Prostate gland (tissue), 2 donors: ENCODE data around the gene TET2. TPM values are rescaled to one million over a fixed set of nuclear protein-coding genes. Genes with fewer than 3 reads are reported as not detected.

Experiments used
- DNase-seq: peaks from one replicate; pipeline ENCODE4 v3.0.0-alpha.2; 2019; ENCODE audit warnings: low spot score
- H3K27ac ChIP-seq, 2 donors: fragments of 200-600 bp; sonication (generic); 2 replicates each; pipeline ENCODE4 v1.5.1; 2017 to 2019
- H3K27me3 ChIP-seq: fragments of 200-600 bp; sonication (generic); replicated peaks from 2 replicates; pipeline ENCODE4 v1.5.1; 2019; ENCODE audit not compliant: insufficient read depth
- H3K36me3 ChIP-seq, 2 donors: fragments of 200-600 bp; sonication (generic); 1 replicate in 1 of 2; 2 replicates in 1 of 2; pipeline versions ENCODE4 v1.5.1 to v1.8.1; 2017 to 2019
- H3K4me1 ChIP-seq: fragments of 200-600 bp; sonication (generic); replicated peaks from 2 replicates; pipeline ENCODE4 v1.5.1; 2019
- H3K4me3 ChIP-seq, 2 donors: fragments of 200-600 bp; sonication (generic); 2 replicates each; pipeline ENCODE4 v1.5.1; 2017 to 2019
- H3K9me3 ChIP-seq: fragments of 200-600 bp; sonication (generic); 2 replicates; pipeline ENCODE4 v1.5.1; 2017
- CTCF ChIP-seq, 4 experiments: fragments of 200-600 bp in 2 of 4; fragments of 450-650 bp in 2 of 4; sonication (generic) in 2 of 4; IDR thresholded peaks; 1 replicate in 3 of 4; 2 replicates in 1 of 4; pipeline ENCODE4 v1.5.1; 2016 to 2019; ENCODE audit warnings: antibody characterized with exemption in 4 of 4, mild to moderate bottlenecking in 2 of 4, moderate library complexity in 2 of 4
- POLR2A ChIP-seq: fragments of 450-650 bp; IDR thresholded peaks from one replicate; pipeline ENCODE4 v1.6.1; 2016; ENCODE audit warnings: antibody characterized with exemption, mild to moderate bottlenecking
- POLR2AphosphoS5 ChIP-seq: sonication (generic); formaldehyde crosslinking; IDR thresholded peaks from one replicate; pipeline ENCODE4 v1.6.1; 2017; ENCODE audit warnings: antibody characterized with exemption
- WGBS: methylation state at CpG from one replicate; pipeline ENCODE4 v1.1.5; 2018; 5-methylcytosine and 5-hydroxymethylcytosine counted together
- intact Hi-C: fragments of 100-400 bp; cut with DNase I; formaldehyde crosslinking; loops from one replicate; pipeline ENCODE4 v1.14.2; 2022
- total RNA-seq, 2 donors: library from RNA; depleted of rRNA; stranded (reverse); fragments of >200 nt; gene quantifications; one replicate each; pipeline ENCODE4 v1.1.0, GENCODE V29; 2016

Gene TET2
- total RNA-seq, 2 donors from 2014 or later = 19.8 to 20.6 TPM

GRCh38 chr4:105196523-105197145, 50.0 kb downstream of the TET2 start:
- TF ChIP-seq POLR2A = no peak
- TF ChIP-seq CTCF (IDR thresholded peaks at IDR 0.05) = peak in 1 of 4 experiments; percentile 13
- TF ChIP-seq POLR2AphosphoS5 = no peak
- no peak for DNase-seq
- intact Hi-C loops = no loop called here
- 74% methylated on average over 5 of the region's 5 CpGs for WGBS
- no peak overlapping the region for H3K27ac ChIP-seq
- no peaks in the 10 kb centered on the region for H3K4me1 ChIP-seq
- no peaks in the 10 kb centered on the region for H3K27me3 ChIP-seq
- H3K4me3 ChIP-seq = no peak overlapping the region
- H3K9me3 ChIP-seq = no peaks in the 10 kb centered on the region
- H3K36me3 ChIP-seq = no peaks in the 10 kb centered on the region

DNA sequence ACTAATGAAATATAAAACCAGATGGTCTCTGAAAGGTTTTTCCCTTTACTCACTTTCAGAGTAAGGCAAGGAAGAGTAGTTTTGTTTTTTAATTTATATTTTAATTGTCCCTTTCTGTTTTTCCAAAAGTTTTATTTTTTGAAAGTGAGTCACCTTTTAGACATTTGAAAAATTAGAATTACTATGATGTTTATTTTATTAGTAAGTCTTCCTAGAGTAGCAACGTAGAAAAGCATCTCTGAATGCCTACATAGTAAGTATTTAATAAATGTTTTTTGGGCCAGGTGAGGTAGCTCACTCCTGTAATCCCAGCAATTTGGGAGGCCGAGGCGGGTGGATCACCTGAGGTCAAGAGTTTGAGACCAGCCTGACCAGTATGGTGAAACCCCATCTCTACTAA, 51.1 kb downstream of the TET2 start:
- Histone ChIP-seq H3K4me1 (no peaks in the 10 kb centered on the region), H3K36me3 (no peaks in the 10 kb centered on the region), H3K27ac (no peak overlapping the region), H3K4me3 (no peak overlapping the region), H3K9me3 (no peaks in the 10 kb centered on the region), H3K27me3 (no peaks in the 10 kb centered on the region)
- TF ChIP-seq CTCF (IDR thresholded peaks at IDR 0.05) (no peak), POLR2AphosphoS5 (no peak), POLR2A (no peak)
- DNase-seq = no peak
- intact Hi-C loops = no loop called here
- 84% methylated on average over 3 of the region's 3 CpGs for WGBS

- Histone ChIP-seq H3K4me3 (no peak overlapping the region), H3K27me3 (no peaks in the 10 kb centered on the region), H3K27ac (no peak overlapping the region), H3K36me3 (no peaks in the 10 kb centered on the region), H3K4me1 (no peaks in the 10 kb centered on the region), H3K9me3 (no peaks in the 10 kb centered on the region)
- intact Hi-C loops = no loop called here
- 71% methylated on average over 2 of the region's 2 CpGs for WGBS
- TF ChIP-seq CTCF (IDR thresholded peaks at IDR 0.05) = no peak
- TF ChIP-seq POLR2A = no peak
- no peak for TF ChIP-seq POLR2AphosphoS5
- DNase-seq = no peak
Measured at GRCh38 chr4:105198541-105198940, 51.9 kb downstream of the TET2 start.

- Histone ChIP-seq H3K27ac (no peak overlapping the region), H3K4me1 (no peaks in the 10 kb centered on the region), H3K4me3 (no peak overlapping the region), H3K9me3 (no peaks in the 10 kb centered on the region), H3K36me3 (no peaks in the 10 kb centered on the region), H3K27me3 (no peaks in the 10 kb centered on the region)
- 76% methylated on average over 3 of the region's 3 CpGs for WGBS
- no peak for DNase-seq
- intact Hi-C loops = no loop called here
- TF ChIP-seq POLR2AphosphoS5 = no peak
- no peak for TF ChIP-seq POLR2A
- no peak for TF ChIP-seq CTCF (IDR thresholded peaks at IDR 0.05)
Measured at GRCh38 chr4:105206214-105206613, 59.5 kb downstream of the TET2 start.

DNA sequence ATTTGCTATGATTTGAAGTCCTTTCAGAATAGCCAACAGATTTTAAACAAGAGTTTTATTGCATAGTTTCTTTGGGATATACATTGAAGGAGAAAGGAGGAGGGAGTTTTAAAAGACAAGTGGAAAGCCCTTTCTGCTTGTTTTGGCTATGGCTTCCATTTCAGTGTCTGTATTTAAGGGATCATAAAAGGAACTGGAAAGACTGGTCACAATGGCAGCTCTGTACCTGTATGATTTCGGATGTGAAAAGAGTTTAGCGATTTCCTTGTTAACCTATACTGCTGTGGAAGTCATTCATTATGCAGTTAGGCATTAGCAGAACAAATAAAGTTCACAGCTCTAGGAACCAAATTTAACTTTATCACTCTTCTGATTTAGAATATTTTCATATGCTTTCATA, 60.7 kb downstream of the TET2 start:
- Histone ChIP-seq H3K27me3 (no peaks in the 10 kb centered on the region), H3K36me3 (no peaks in the 10 kb centered on the region), H3K27ac (peak overlapping the region in 1 of 2 donors; percentile 21), H3K9me3 (no peaks in the 10 kb centered on the region), H3K4me3 (no peak overlapping the region), H3K4me1 (no peaks in the 10 kb centered on the region)
- TF ChIP-seq CTCF (IDR thresholded peaks at IDR 0.05) (no peak), POLR2AphosphoS5 (peak; percentile 66), POLR2A (no peak)
- DNase-seq = peak; percentile 21
- WGBS = 48% methylated on average over 2 of the region's 2 CpGs
- intact Hi-C loops = no loop called here
